ENCODE measurements around the gene CDH23.

Gene CDH23

DNA sequence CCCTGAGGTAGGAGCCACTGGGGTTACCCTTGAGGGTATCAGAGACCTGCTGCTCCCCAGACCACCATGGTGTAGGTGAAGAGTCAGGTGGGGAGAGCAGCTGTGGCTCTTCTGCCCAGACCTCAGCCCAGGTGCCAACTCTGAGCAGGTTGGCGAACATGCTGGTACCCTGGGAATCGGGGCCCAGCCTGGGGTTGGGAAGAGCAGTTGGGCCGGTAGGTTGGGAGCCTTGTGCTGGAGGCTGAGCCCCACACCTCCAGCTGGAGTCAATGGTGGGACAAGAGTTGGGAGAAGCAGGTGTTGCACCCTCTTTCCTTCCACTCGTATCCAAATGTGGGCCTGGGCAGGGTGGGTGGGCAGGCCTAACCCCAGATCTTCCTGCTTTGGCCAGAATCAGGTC, 114.5 kb downstream of the CDH23 start:
- no peaks in the 10 kb centered on the region for H3K4me1 Mint-ChIP-seq (ENCODE audit: low read depth)
- no peak overlapping the region for H3K27ac Mint-ChIP-seq
- DNase-seq = no peak
- no peaks in the 10 kb centered on the region for H3K9me3 Mint-ChIP-seq
- H3K4me3 Mint-ChIP-seq = no peak overlapping the region
- H3K27me3 Mint-ChIP-seq = no peaks in the 10 kb centered on the region
- no peaks in the 10 kb centered on the region for H3K36me3 Mint-ChIP-seq (ENCODE audit: low read depth)

DNA sequence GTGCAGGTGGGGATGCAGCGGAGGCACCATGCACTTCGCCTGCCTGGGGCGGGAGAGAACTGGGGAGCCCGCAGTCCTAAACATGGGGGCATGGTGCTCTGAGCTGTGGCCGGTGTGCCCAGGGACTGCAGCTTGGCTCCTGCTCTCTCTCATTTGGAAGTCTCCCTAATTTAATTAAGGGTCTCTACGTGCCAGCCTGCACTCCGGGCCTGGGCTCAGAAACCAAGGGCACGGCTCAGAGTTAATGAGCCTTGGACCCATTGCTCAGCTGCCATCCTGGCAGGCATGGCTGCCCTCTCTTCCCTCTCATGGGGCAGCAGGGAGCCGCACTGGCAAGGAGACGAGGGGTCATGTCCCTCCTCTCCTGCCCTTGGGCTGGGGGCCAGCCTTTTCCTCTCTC, 115.6 kb downstream of the CDH23 start:
- H3K27me3 Mint-ChIP-seq = no peaks in the 10 kb centered on the region
- no peak for DNase-seq
- H3K4me1 Mint-ChIP-seq (ENCODE audit: low read depth) = no peaks in the 10 kb centered on the region
- no peaks in the 10 kb centered on the region for H3K36me3 Mint-ChIP-seq (ENCODE audit: low read depth)
- H3K27ac Mint-ChIP-seq = no peak overlapping the region
- no peaks in the 10 kb centered on the region for H3K9me3 Mint-ChIP-seq
- no peak overlapping the region for H3K4me3 Mint-ChIP-seq

DNA sequence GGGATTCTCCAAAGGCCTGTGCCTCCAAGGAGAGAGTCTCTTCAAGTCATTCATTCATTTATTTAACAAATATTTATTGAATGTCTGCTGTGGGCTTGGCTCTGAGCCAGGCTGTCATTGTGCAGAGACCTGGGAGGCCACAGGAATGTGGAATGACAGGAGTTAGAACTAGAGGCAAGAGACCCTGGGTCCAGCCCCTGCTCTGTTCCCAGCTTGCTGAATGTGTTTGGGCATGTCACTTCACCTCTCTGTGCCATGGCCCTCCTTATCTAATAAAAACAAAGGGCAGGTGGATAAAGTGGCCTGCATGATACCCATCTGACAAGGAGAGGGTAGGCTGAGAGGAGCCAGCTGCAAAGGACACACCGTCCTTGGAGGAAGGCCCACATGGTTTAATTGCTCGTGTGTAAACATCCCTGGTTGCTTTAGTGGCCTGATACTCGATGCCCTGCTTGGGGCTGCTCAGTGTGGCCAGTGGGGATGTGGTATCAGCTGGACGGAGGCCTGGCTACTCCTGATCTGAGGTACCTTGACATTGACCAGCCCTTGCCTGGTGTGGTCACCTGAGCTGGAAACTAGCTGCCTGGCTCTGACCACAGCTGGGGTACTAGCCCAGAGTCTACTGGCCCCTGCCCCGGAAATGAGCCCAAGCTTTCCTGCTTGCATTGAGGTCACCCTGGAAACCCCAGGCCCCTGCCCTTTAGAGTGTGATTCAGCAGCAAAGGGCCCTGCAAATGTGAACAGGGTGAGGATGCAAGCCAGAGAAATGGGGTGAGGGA, 116.2 kb downstream of the CDH23 start:
- Mint-ChIP-seq H3K27ac (no peak overlapping the region), H3K9me3 (no peaks in the 10 kb centered on the region)

DNA sequence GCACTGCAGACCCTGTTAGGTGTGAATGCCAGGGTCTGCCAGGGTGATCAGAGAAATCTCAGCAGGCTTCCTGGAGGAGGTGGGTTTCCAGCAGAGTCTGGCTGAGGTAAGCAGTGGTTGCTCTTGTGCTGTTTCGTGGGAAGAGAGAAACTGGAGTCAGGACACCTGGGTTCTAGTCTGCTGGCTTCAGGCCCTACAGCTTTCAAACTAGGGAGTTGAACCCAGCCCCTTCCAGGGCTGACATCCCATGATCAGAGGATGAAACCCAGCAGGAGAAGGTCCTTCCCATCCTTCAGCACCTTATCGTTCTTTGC, 116.8 kb downstream of the CDH23 start:
- no peak overlapping the region for H3K27ac Mint-ChIP-seq
- H3K4me3 Mint-ChIP-seq = no peak overlapping the region
- no peaks in the 10 kb centered on the region for H3K27me3 Mint-ChIP-seq
- no peaks in the 10 kb centered on the region for H3K36me3 Mint-ChIP-seq (ENCODE audit: low read depth)
- H3K9me3 Mint-ChIP-seq = no peaks in the 10 kb centered on the region
- H3K4me1 Mint-ChIP-seq (ENCODE audit: low read depth) = no peaks in the 10 kb centered on the region
- DNase-seq = no peak

More for the DNA sequence above, 116.2 kb downstream of the CDH23 start:
- H3K27me3 Mint-ChIP-seq = no peaks in the 10 kb centered on the region
- no peaks in the 10 kb centered on the region for H3K4me1 Mint-ChIP-seq (ENCODE audit: low read depth)
- H3K4me3 Mint-ChIP-seq = no peak overlapping the region
- no peak for DNase-seq
- no peaks in the 10 kb centered on the region for H3K36me3 Mint-ChIP-seq (ENCODE audit: low read depth)

DNA sequence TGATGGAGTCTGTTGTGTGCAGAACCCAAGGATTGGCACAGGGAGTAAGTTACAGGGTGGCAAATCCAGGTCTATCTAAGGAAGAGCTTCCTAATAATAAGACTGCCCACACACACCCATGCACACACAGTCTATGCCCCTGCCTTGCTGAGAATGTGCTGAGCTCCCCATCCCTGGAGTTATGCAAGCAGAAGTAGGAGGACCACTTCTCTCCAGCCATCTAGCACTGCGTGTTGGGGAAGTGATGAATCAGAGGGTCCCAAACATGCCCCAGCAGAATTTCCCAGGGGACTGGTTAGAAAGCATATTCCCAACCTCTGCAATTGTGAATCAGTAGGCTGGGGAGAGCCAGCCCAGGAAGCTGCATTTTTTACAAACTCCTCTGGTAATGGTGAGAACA, 117.2 kb downstream of the CDH23 start:
- no peaks in the 10 kb centered on the region for H3K4me1 Mint-ChIP-seq (ENCODE audit: low read depth)
- H3K27ac Mint-ChIP-seq = no peak overlapping the region
- DNase-seq = no peak
- no peaks in the 10 kb centered on the region for H3K9me3 Mint-ChIP-seq
- no peaks in the 10 kb centered on the region for H3K36me3 Mint-ChIP-seq (ENCODE audit: low read depth)
- H3K27me3 Mint-ChIP-seq = no peaks in the 10 kb centered on the region
- H3K4me3 Mint-ChIP-seq = no peak overlapping the region

DNA sequence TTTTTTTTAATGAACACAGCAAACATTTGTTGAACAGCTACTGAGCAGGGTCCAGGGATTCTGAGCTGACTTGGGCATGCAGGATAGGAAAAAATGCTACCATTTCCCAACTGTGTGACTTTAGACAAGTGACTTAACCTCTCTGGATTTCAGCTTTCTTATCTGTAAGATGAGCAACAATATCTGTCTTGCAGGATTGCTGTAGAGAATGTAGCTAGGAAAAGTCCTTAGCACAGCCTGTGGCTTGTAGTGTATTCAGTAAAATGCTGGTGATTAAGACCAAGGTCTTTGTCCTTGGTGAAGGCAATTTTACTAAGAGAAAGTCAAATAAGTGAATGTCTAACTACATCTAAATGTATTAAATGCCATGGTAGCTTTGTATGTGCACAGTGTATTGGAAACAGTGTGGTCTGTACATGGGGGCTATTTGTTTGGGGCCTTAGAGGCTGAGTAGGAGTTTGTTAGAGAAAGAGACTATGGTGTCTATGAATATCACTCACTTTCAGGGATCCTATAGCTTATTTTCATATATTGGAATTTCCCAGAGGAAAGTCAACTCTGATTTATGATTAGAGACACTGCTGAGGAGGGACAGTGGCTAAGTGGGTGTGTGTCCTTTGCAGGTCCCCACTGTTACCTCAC, 118.9 kb downstream of the CDH23 start:
- H3K9me3 Mint-ChIP-seq = no peaks in the 10 kb centered on the region
- no peaks in the 10 kb centered on the region for H3K36me3 Mint-ChIP-seq (ENCODE audit: low read depth)

DNA sequence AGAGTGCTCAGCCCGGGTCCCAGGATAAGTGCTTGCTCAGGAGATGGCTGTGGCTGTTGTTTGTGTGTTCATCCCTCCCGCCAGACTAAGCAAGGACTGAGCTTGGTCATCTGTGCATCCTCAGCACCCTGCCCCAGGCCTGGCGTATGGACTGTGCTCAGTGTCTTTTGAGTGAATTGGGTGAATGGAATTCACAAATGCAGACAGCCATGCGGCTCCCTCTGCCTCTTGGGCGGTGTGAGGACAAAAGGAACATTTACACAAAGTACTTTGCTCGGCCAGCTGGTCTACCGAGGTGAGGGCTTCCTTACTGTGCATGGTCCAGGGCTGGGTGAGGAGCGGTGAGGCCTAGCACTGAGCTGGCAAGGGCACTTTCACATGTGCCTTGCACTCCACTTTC, 120.2 kb downstream of the CDH23 start:
- no peak for DNase-seq
- Mint-ChIP-seq H3K36me3 (ENCODE audit: low read depth) (no peaks in the 10 kb centered on the region), H3K27me3 (no peaks in the 10 kb centered on the region), H3K27ac (no peak overlapping the region), H3K4me1 (ENCODE audit: low read depth) (no peaks in the 10 kb centered on the region), H3K9me3 (no peaks in the 10 kb centered on the region), H3K4me3 (no peak overlapping the region)

More for the DNA sequence above, 118.9 kb downstream of the CDH23 start:
- no peak overlapping the region for H3K27ac Mint-ChIP-seq
- no peaks in the 10 kb centered on the region for H3K4me1 Mint-ChIP-seq (ENCODE audit: low read depth)
- no peak overlapping the region for H3K4me3 Mint-ChIP-seq
- no peaks in the 10 kb centered on the region for H3K27me3 Mint-ChIP-seq
- DNase-seq = no peak

DNA sequence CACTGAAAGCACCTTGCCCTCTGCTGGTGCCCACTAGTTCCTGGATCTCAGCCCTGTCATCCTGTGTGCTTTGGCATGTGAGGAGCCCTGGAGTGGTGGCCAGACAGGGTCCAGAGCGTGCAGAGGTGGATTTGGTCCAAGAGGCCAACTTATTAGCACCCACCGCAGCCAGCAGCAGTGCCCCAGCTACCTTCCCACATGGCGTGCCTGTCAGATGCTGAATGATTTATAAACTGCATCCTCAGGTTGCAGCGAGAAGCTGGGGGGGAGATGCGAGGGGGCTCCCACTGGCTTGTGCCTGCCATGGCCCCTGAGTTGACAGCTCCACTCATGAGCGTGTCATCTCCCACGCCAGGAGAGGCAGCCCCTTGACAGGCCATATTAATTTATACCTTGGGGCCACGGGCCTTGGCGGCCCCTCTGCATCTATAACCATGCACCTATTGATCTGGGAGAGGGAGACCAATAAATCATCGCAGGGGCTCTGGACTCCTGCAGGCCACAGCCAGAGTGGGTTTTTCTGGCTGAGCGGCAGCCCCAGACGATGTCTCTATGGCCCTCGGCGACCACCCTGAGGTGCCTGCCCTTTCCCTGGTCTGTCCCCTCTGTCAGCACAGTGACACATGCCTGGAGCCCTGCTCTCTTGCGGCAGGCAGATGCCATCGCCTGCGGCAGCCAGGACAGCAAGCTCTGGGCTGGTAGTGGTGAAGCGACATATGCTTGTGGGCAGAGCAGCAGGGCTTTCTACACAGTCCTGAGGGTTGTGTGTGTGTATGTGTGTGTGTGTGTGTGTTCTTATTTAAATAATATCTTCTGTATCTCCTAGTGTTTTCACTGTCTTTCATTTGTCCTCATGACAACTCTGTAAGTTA, 120.8 kb downstream of the CDH23 start:
- DNase-seq = no peak
- no peaks in the 10 kb centered on the region for H3K36me3 Mint-ChIP-seq (ENCODE audit: low read depth)
- peaks cover 4% of the 10 kb centered on the region for H3K27me3 Mint-ChIP-seq
- no peaks in the 10 kb centered on the region for H3K4me1 Mint-ChIP-seq (ENCODE audit: low read depth)
- H3K27ac Mint-ChIP-seq = no peak overlapping the region
- H3K4me3 Mint-ChIP-seq = no peak overlapping the region
- no peaks in the 10 kb centered on the region for H3K9me3 Mint-ChIP-seq

DNA sequence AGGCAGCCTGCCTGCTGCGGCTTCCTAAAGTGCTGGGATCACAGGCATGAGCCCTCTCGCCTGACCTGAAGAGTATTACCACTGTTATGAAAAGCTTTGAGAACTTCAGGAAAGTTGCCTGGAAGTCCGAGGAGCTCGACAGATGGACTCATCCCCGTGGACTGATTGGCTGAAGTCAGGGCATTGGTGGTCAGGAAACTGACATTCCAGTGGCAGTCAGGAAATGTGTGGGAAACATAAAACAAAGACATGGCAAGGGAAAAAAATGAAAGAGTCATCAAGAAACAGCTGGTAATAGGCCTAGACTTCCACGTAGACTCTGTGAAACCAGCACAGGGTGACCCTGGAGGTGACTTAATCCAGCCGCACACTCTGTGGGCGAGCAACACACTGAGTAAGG, 123.3 kb downstream of the CDH23 start:
- Mint-ChIP-seq H3K4me3 (no peak overlapping the region), H3K4me1 (ENCODE audit: low read depth) (no peaks in the 10 kb centered on the region), H3K36me3 (ENCODE audit: low read depth) (no peaks in the 10 kb centered on the region), H3K27me3 (peaks cover 23% of the 10 kb centered on the region), H3K9me3 (no peaks in the 10 kb centered on the region), H3K27ac (no peak overlapping the region)
- DNase-seq = no peak

DNA sequence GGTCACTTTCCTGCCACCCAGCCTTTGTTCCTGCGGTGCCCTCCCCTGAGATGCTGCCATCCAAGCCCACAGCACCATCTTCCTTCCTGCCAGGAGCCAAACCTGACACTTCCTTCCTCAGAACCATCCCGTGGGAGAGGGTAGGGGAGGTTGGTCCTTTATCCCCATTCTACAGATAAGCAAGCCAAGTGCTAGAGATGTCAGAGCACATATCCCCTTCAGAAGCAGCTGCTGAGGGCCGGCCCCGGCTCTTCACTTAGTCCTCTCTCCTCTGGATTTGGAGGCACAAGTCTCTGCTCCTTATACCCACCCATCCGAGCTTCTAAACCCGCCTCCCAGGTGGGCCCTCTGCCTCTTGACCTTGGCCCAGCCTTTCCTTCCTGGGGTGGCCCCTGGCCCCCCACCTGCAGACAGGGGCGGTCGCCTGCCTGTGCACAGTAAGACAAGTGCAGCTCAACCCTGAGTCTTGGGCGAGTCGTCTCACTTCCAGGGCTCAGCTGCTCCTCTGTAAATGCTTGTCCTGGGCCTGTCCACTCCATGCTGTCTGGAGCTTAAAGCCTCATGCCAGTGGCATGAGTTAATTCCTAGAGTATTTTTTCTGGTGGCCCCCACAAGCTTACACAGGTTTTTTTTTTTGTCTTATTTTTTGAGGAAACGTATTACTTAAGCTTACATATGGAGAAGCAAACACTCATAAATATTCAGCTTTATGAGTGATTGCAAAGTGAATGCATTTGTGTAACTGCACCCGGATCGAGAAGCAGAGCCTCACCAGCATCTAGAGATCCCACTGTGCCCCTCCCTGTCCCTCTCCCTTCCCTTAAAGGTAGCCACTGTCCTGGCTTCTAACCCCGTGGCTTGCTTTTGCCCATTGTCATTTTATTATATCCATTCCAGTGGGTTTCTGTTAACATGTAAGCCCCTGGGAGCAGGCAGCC, 125.1 kb downstream of the CDH23 start:
- H3K9me3 Mint-ChIP-seq = no peaks in the 10 kb centered on the region
- H3K27ac Mint-ChIP-seq = no peak overlapping the region
- H3K4me3 Mint-ChIP-seq = no peak overlapping the region
- H3K4me1 Mint-ChIP-seq (ENCODE audit: low read depth) = no peaks in the 10 kb centered on the region
- peaks cover 23% of the 10 kb centered on the region for H3K27me3 Mint-ChIP-seq
- H3K36me3 Mint-ChIP-seq (ENCODE audit: low read depth) = no peaks in the 10 kb centered on the region
- DNase-seq = no peak

DNA sequence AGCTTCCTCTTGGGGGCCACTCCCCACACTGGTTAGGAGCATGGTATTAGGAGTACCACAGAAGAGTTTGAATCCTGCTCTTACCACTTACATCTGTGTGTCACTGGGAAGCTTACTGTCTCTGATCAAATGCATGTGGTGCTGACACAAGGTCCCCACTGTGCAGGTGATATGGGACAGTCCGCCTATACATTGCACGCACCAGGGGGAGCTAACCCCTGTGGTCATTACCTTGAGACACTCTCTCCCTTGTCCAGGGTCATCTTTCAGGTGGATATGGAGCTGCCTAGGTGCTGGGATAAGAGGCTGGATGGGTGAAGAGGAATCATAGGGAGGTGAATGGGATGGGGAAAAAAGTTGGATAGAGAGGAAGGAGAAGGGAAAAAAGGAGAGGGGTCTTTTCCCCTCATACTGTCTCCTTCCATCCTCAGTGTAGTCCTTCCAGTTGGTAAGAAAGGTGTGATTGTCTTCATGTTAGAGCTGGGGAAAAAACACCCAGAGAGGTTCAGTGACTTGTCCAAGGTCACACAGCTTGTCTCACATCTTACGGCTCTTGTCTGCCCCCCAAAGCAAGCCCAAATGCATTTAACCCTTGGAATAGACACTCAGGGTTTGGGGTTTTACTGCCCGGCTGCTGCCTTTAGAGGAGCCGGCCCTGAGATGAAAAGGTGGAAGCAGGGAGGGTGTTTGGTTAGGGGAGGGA, 125.9 kb downstream of the CDH23 start:
- Mint-ChIP-seq H3K9me3 (no peaks in the 10 kb centered on the region), H3K4me3 (no peak overlapping the region), H3K27me3 (peaks cover 23% of the 10 kb centered on the region), H3K4me1 (ENCODE audit: low read depth) (no peaks in the 10 kb centered on the region), H3K27ac (no peak overlapping the region), H3K36me3 (ENCODE audit: low read depth) (no peaks in the 10 kb centered on the region)
- no peak for DNase-seq

DNA sequence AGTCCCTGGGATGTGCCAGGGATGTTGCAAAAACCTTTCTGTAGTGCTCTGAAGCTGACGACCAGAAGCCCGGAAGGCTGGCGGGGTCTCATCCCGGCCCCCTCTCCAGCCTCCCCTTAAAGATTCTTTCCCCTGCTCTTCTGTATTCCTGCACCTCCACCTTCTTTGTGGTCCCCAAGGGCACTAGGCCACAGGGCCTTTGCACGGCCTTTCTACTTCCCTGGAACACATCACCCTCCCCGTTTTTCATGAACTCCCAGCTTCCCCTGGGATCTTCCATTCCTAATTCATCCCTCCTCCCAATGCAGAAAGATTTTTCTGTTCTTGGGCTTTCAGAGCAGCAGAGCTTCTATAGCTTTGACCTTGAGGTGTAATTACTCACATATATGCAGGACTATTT, 127.0 kb downstream of the CDH23 start:
- Mint-ChIP-seq H3K27me3 (peaks cover 23% of the 10 kb centered on the region), H3K4me3 (no peak overlapping the region)

DNA sequence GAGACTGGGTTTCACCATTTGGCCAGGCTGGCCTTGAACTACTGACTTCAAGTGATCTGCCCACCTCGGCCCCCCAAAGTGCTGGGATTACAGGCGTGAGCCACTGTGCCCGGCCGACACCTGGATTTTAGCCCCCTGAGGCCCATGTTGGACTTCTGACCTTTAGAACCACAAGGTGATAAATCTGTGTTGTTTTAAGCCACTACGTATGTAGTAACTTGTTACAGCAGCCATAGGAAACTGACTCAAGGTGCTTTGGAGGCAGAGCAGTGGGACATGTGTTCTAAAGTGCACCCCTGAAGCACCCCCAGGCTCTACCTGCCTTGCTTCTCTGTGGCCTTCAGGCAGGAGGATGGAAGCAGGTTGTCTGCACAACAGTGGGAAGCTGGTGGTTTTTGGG, 128.4 kb downstream of the CDH23 start:
- H3K27me3 Mint-ChIP-seq = peaks cover 23% of the 10 kb centered on the region
- no peaks in the 10 kb centered on the region for H3K4me1 Mint-ChIP-seq (ENCODE audit: low read depth)
- no peak overlapping the region for H3K4me3 Mint-ChIP-seq
- H3K9me3 Mint-ChIP-seq = no peaks in the 10 kb centered on the region
- H3K36me3 Mint-ChIP-seq (ENCODE audit: low read depth) = no peaks in the 10 kb centered on the region
- no peak for DNase-seq
- no peak overlapping the region for H3K27ac Mint-ChIP-seq

More for the DNA sequence above, 127.0 kb downstream of the CDH23 start:
- H3K27ac Mint-ChIP-seq = no peak overlapping the region
- H3K9me3 Mint-ChIP-seq = no peaks in the 10 kb centered on the region
- H3K36me3 Mint-ChIP-seq (ENCODE audit: low read depth) = no peaks in the 10 kb centered on the region
- DNase-seq = no peak
- no peaks in the 10 kb centered on the region for H3K4me1 Mint-ChIP-seq (ENCODE audit: low read depth)

DNA sequence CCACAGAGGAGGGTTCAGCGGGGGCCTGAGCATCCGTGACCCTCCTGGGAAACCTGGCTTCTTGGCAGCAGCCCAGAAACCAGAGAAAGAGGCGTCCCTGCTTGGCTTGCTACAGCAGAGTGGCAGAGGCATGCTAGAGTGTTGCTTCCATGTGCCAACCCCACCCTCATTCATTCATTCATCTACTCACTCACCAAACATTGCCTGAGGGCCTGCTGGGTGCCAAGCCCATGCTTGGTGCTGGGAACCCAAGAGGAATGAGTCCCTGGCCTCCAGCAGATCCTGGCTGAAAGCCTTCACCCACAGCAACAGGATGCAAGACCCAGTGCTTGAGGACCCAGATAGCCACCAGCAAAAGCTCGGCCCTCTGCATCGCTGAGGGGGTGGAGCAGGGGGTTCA, 129.0 kb downstream of the CDH23 start:
- Mint-ChIP-seq H3K4me3 (no peak overlapping the region), H3K36me3 (ENCODE audit: low read depth) (no peaks in the 10 kb centered on the region), H3K9me3 (no peaks in the 10 kb centered on the region), H3K27ac (no peak overlapping the region), H3K27me3 (peaks cover 23% of the 10 kb centered on the region), H3K4me1 (ENCODE audit: low read depth) (no peaks in the 10 kb centered on the region)
- DNase-seq = no peak
